Erythroblast (primary cell): ENCODE measurements around the gene DYNLRB2.

ENCODE experiments used
- GATA1 ChIP-seq: IDR thresholded peaks from 2 replicates; pipeline ENCODE4 v1.6.1; 2011; ENCODE audit warnings: low read depth, mild to moderate bottlenecking, control low read depth, low read length, moderate library complexity
- POLR2A ChIP-seq: IDR thresholded peaks from 2 replicates; pipeline ENCODE4 v1.6.1; 2011; ENCODE audit warnings: mild to moderate bottlenecking, low read length

GRCh38 chr16:80503107-80503506 is 37.7 kb upstream of the DYNLRB2 start:
- TF ChIP-seq POLR2A (no peak), GATA1 (no peak)
